A549 (cell line): ENCODE data around the gene HOMER2.

Experiments
- JUN ChIP-seq, 2 experiments: fragments of >200 bp; sonication (Bioruptor Twin); formaldehyde crosslinking; IDR thresholded peaks; 2 replicates in 1 of 2; 3 replicates in 1 of 2; pipeline ENCODE4 v1.6.1; 2016 to 2017
- KDM1A ChIP-seq: fragments of 200-600 bp; sonication (generic); IDR thresholded peaks from 2 replicates; pipeline ENCODE4 v1.6.1; 2016; ENCODE audit warnings: low read depth, mild to moderate bottlenecking
- MAX ChIP-seq: IDR thresholded peaks from 2 replicates; pipeline ENCODE4 v1.6.1; 2012
- POLR2A ChIP-seq: IDR thresholded peaks from 2 replicates; pipeline ENCODE4 v1.6.1; 2012; ENCODE audit warnings: mild to moderate bottlenecking, low read length
- RNF2 ChIP-seq: fragments of 200-600 bp; sonication (generic); IDR thresholded peaks from 2 replicates; pipeline ENCODE4 v1.6.1; 2016; ENCODE audit warnings: low read depth, mild to moderate bottlenecking, antibody characterized with exemption, moderate library complexity, borderline replicate concordance

- no peak for TF ChIP-seq KDM1A
- no peak for TF ChIP-seq POLR2A
- no peak for TF ChIP-seq MAX
- TF ChIP-seq RNF2: no peak
- TF ChIP-seq JUN (IDR thresholded peaks at IDR 0.05): no peak
Observed at GRCh38 chr15:82839136-82839535, 113.4 kb downstream of the HOMER2 start.
